Activated effector memory CD4-positive, alpha-beta T cell treated with anti-CD3 and anti-CD28 coated beads, Interleukin-2, amount 50 U/mL, for 16 hours (primary cell): Measurements from ENCODE around the gene EZH1.
"Not testable (repeated sequence)": the region's sequence is repeated elsewhere in the genome, so short reads cannot be mapped to it uniquely, and the experiment has no call there.

Source experiments
- DNase-seq: peaks from one replicate; pipeline ENCODE4 v3.0.0-alpha.2; 2020

Gene EZH1

DNA sequence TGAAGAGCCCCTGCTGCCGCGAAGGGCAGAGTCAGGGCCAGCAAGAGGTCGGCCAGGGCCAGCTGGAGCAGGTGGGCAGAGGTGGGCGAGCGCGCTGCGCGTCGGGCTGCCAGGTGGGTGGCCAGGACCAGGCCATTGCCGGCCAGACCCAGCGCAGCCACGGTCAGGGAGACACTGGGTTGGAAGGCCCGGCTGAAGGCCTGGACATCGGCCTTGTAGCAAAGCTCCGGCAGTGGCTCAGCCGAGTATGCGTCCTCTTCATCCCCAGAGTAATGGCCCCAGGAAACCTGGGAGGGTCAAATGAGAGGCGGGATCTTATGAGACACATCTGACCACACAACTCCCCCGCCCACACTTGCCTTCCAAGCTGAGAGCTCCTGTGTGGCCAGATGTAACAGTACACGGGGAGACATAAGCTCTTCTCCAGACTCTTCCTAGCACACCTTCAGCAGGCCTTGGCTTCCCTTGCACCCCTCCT, 64.5 kb downstream of the EZH1 start:
- no peak for DNase-seq

DNA sequence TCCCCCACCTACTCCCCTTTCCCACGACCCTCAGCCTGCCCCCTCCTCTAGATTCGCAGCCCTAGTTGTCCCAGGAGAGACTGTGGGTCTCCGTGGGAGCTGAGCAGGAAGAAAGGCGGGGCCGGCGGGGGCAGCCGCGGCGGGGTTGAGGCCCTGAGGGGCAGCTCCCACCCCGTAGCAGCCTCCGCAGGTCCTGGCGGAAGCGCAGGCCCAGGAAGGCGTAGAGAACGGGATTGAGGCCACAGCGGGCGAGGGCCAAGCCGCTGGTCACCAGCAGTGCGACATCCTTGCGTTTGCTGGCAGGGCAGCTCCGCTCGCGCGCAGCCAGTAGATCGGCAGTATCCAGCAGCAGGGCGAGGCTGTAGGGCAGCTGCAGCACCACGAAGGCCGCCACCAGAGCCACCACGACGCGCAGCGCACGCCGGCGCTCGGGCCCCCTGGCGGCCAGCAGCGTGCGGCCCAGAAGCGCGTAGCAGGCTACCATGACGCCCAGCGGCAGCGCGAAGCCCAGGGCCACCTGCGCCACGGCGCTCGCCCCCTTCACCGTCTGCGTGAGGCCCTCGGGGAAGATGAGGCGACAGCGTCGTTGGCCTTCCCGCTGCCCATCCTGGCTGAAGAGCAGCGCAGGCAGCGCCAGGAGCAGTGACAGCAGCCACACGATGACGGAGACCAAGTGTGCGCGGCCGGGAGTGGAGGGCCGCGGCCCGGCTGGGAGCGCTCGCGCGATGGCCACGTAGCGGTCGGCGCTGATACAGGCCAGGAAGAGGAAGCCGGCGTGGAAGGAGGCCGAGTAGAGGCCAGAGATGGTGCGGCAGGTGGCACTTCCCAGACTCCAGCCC, 65.1 kb downstream of the EZH1 start:
- peak; percentile 91 for DNase-seq

DNA sequence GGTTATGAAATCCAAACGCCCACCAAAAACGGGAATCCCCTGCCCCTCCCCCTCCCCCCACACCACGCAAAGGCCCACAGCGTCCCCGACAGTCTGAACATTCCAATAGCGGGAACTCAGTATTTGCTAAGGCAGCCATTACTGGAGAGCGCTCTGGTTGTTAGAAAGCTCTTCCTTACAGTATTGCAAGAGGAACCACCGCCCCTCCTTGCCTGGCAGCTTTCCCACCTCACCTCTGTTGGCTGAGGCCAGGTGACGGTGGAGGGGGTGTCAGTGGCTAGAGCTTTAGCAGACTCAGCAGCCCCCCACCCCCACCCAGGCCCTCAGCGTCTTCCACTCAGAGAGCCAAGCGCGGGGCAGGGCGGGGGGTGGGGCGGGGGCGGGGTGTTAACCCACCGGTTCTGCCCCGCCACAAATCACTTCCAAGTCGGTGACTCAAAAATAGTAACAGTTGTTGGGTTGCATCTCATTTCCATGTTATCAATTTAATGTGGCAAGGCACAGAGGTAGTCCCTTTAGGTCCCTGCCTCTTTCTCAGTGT, 65.8 kb downstream of the EZH1 start:
- peak; percentile 80 for DNase-seq

GRCh38 chr17:42677921-42678781, 66.7 kb downstream of the EZH1 start:
- DNase-seq, result peak; percentile 93

- DNase-seq, result peak; percentile 99
These were observed 67.6 kb downstream of the EZH1 start for GRCh38 chr17:42677012-42677857.

GRCh38 chr17:42676424-42677011, 68.3 kb downstream of the EZH1 start, which contains the start of gene PLEKHH3:
Gene PLEKHH3 (minus strand): TSS chr17:42676994. CDS start chr17:42676563, 431 bp downstream.
- DNase-seq, result no peak

GRCh38 chr17:42675965-42676423, 68.8 kb downstream of the EZH1 start:
- DNase-seq, result peak; percentile 69

GRCh38 chr17:42675348-42675964, 69.4 kb downstream of the EZH1 start:
- no peak for DNase-seq

DNA sequence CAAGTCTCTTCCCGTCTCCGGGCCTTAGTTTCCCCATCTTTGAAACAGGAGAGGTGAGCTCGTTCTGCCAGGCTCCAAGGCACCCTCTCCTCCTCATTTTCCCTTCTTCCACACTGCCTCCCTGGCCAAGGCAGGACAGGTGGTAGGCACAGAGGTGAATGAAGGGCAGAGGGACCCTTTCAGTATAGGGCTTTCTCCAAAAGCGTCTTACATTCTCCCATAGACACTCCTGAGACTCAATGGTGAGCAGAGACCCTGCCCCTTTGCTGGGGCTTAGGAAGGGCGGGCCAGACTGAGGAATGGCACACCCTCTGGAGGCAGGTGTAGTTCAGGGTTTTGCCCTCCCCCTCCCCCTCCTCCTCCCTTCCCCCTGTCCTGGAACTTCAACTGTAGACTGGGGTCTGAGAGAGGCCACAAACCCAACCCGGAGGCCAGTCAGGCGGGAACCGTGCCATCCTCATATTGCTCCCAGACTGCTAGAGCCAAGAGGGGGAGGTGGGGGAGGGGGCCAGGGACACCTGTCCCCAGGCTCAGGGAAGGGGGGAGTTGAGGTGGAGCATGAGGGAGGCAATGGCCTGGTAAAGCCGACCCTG, 70.0 kb downstream of the EZH1 start:
- no peak for DNase-seq

- peak; percentile 71 for DNase-seq
These were observed 70.7 kb downstream of the EZH1 start for GRCh38 chr17:42673885-42674754.

- no peak for DNase-seq
These were observed 71.5 kb downstream of the EZH1 start for GRCh38 chr17:42673266-42673884.

DNA sequence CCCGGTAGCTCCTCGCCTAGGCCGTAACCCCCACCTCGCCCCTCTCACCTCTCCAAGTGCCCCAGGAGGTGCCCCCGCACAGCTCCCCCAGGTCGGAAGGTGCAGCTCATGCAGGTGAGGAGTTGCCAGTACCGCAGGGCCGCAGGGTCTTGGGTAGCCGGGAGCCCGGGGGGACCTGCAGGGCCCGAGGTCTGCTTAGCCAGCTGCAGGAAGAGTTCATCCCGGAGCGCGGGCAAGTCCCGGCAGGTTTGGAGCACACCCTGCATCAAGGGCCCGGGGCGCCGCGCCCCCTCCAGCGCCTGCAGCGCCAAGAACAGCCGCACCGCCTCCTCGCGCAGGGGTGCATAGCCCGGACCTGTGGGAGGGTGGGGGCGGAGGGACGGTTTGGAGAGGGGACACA, 72.8 kb downstream of the EZH1 start:
- DNase-seq, result no peak

GRCh38 chr17:42670789-42671657, 73.8 kb downstream of the EZH1 start:
- no peak for DNase-seq

DNA sequence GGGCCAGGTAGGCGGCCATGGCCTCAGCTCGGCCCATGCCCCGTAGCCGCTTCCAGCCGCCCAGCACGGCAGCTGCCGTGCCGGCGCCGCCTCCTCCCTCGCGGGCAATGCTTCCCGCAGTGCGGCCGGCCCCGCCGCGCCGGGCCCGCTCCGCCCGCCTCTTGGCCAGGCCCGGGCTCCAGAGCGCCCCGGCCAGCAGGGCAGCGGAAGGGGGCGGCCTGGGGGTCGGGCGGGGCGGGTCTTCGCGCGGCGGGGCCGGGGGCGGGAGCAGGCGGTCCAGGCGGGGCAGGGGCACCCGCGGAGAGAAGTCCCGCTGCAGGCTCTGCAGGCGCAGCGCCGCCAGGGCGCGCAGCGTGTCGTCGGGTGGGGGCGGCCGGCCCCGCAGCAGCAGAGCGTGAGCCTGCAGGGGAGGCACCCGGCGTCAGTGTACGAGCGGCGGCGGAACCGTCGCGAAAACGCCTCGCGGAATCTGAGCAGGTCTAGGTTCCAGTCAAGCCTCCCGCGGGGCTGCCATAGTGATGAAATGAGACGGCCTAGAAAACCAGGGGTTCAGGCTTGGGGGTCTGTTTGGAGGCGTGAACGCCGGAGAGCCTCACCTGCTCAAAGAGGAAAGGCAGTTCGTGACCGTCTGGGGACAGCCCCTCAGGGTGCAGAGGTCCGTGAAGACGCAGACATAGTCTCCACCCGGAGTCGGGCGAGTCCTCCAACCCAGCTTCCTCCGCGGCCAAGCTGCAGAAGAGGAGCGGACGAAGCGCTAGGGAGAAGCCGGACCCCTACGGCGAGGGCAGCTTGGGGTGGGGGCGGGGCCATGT, 74.7 kb downstream of the EZH1 start:
- DNase-seq, result peak; percentile 83

GRCh38 chr17:42669705-42669976, 75.2 kb downstream of the EZH1 start:
- no peak for DNase-seq

GRCh38 chr17:42667088-42667951, 77.5 kb downstream of the EZH1 start:
- DNase-seq, result no peak

GRCh38 chr17:42666126-42666525, 78.7 kb downstream of the EZH1 start:
- not testable (repeated sequence) for DNase-seq
